HepG2 (cell line): Measurements from ENCODE around the gene THADA. TPM values are rescaled to one million over a fixed set of nuclear protein-coding genes. Genes with fewer than 3 reads are reported as not detected.

ENCODE experiments used
- AHR ChIP-seq: IDR thresholded peaks from 2 replicates; pipeline ENCODE4 v1.6.1; 2018; ENCODE audit warnings: missing genetic modification reagents, missing compliant biosample characterization
- ARID2 ChIP-seq: sonication (generic); formaldehyde crosslinking; IDR thresholded peaks from 2 replicates; pipeline ENCODE4 v1.8.1; 2022; ENCODE audit warnings: mild to moderate bottlenecking, missing genetic modification reagents, borderline replicate concordance
- EED ChIP-seq: sonication (generic); formaldehyde crosslinking; IDR thresholded peaks from 2 replicates; pipeline ENCODE4 v1.5.0; 2020; ENCODE audit warnings: mild to moderate bottlenecking, missing genetic modification reagents
- GFI1 ChIP-seq: sonication (generic); formaldehyde crosslinking; IDR thresholded peaks from 2 replicates; pipeline ENCODE4 v1.5.0; 2020; ENCODE audit warnings: missing genetic modification reagents, mild to moderate bottlenecking, borderline replicate concordance
- HMG20A ChIP-seq: IDR thresholded peaks from 2 replicates; pipeline ENCODE4 v1.6.1; 2016; ENCODE audit warnings: borderline replicate concordance
- HOXA3 ChIP-seq: sonication (generic); formaldehyde crosslinking; IDR thresholded peaks from 2 replicates; pipeline ENCODE4 v1.5.0; 2020; ENCODE audit warnings: missing genetic modification reagents
- IRF2 ChIP-seq: IDR thresholded peaks from 2 replicates; pipeline ENCODE4 v1.6.1; 2018; ENCODE audit warnings: missing genetic modification reagents, missing compliant biosample characterization
- IRF9 ChIP-seq: sonication (generic); formaldehyde crosslinking; IDR thresholded peaks from 2 replicates; pipeline ENCODE4 v1.8.0; 2022; ENCODE audit warnings: missing genetic modification reagents, mild to moderate bottlenecking, borderline replicate concordance
- JARID2 ChIP-seq: sonication (generic); formaldehyde crosslinking; IDR thresholded peaks from 2 replicates; pipeline ENCODE4 v1.8.1; 2023; ENCODE audit warnings: missing genetic modification reagents, inconsistent platforms; ENCODE audit not compliant: insufficient replicate concordance
- KDM5B ChIP-seq: sonication (generic); formaldehyde crosslinking; IDR thresholded peaks from 2 replicates; pipeline ENCODE4 v1.4.0; 2020; ENCODE audit warnings: missing genetic modification reagents, mild to moderate bottlenecking, borderline replicate concordance
- KLF9 ChIP-seq: IDR thresholded peaks from 2 replicates; pipeline ENCODE4 v1.6.1; 2016; ENCODE audit warnings: low read depth
- MTF2 ChIP-seq: sonication (generic); formaldehyde crosslinking; IDR thresholded peaks from 2 replicates; pipeline ENCODE4 v1.5.0; 2020; ENCODE audit warnings: missing genetic modification reagents, borderline replicate concordance
- NR2F6 ChIP-seq, 2 experiments: IDR thresholded peaks; 2 replicates each; pipeline ENCODE4 v1.6.1; 2016; ENCODE audit warnings: antibody characterized with exemption in 1 of 2, mild to moderate bottlenecking in 1 of 2
- ONECUT2 ChIP-seq: sonication (generic); formaldehyde crosslinking; IDR thresholded peaks from 2 replicates; pipeline ENCODE4 v1.4.0; 2020; ENCODE audit warnings: missing genetic modification reagents
- RELA ChIP-seq: sonication (generic); formaldehyde crosslinking; IDR thresholded peaks from 2 replicates; pipeline ENCODE4 v1.4.0; 2020; ENCODE audit warnings: missing genetic modification reagents
- SMAD3 ChIP-seq: sonication (generic); formaldehyde crosslinking; IDR thresholded peaks from 2 replicates; pipeline ENCODE4 v1.4.0; 2020; ENCODE audit warnings: missing genetic modification reagents
- SSRP1 ChIP-seq: IDR thresholded peaks from 2 replicates; pipeline ENCODE4 v1.6.1; 2016; ENCODE audit warnings: control low read depth
- ZFP82 ChIP-seq: sonication (generic); formaldehyde crosslinking; IDR thresholded peaks from 2 replicates; pipeline ENCODE4 v1.5.1; 2020; ENCODE audit warnings: mild to moderate bottlenecking, missing genetic modification reagents, borderline replicate concordance
- ZNF292 ChIP-seq: sonication (generic); formaldehyde crosslinking; IDR thresholded peaks from 2 replicates; pipeline ENCODE4 v1.8.1; 2022; ENCODE audit warnings: mild to moderate bottlenecking, low read depth, missing genetic modification reagents, borderline replicate concordance
- ZNF350 ChIP-seq: sonication (generic); formaldehyde crosslinking; IDR thresholded peaks from 2 replicates; pipeline ENCODE4 v1.4.0; 2020; ENCODE audit warnings: mild to moderate bottlenecking, low read depth, missing genetic modification reagents, borderline replicate concordance
- ZNF788 ChIP-seq: sonication (generic); formaldehyde crosslinking; IDR thresholded peaks from 2 replicates; pipeline ENCODE4 v1.5.0; 2020; ENCODE audit warnings: mild to moderate bottlenecking, missing genetic modification reagents, borderline replicate concordance
- ZNF839 ChIP-seq: sonication (generic); formaldehyde crosslinking; IDR thresholded peaks from 2 replicates; pipeline ENCODE4 v1.4.0; 2020; ENCODE audit warnings: missing genetic modification reagents, mild to moderate bottlenecking, borderline replicate concordance
- ZNF879 ChIP-seq: sonication (generic); formaldehyde crosslinking; IDR thresholded peaks from 2 replicates; pipeline ENCODE4 v1.8.1; 2023; ENCODE audit warnings: missing genetic modification reagents
- polyA plus RNA-seq, 8 experiments: library from polyadenylated mRNA; depleted of rRNA in 3 of 8; stranded (reverse) in 7 of 8; unstranded in 1 of 8; fragments of >200 nt; fragmentation: Illumina TruSeq in 4 of 8; extraction: Trizol in 4 of 8; gene quantifications; 2 replicates each; pipeline versions ENCODE4 v1.2.1 to v1.2.3, GENCODE V29; 2011 to 2016; ENCODE audit warnings: low read depth in 4 of 8, missing spikeins in 1 of 8, mixed read lengths in 1 of 8; ENCODE audit not compliant: insufficient read depth in 1 of 8
- total RNA-seq, 5 experiments: library from RNA; depleted of rRNA; stranded (reverse); fragments of >200 nt; fragmentation: Illumina TruSeq; extraction: Trizol; gene quantifications; 2 replicates each; pipeline ENCODE4 v1.2.3, GENCODE V29; 2016; ENCODE audit warnings: low read depth in 1 of 5
- TF ChIP-seq, protein P1 (sequence below): sonication (generic); formaldehyde crosslinking; IDR thresholded peaks from 2 replicates; pipeline ENCODE4 v1.4.0; 2020; ENCODE audit warnings: missing genetic modification reagents
- TF ChIP-seq, protein P2 (sequence below): IDR thresholded peaks from 2 replicates; pipeline ENCODE4 v1.6.1; 2016; ENCODE audit warnings: missing biosample characterization, missing genetic modification reagents, low read depth

The THADA gene
- total and polyA plus RNA-seq, 2 of the 13 experiments (the other 11 are each of a cell fraction or from before 2014, with no cell fraction given), result 12.7 to 21.7 TPM

- TF ChIP-seq ZFP82 (0 out of 2 replicates have a peak, but pooled peaks have one; percentile 60), GFI1 (CRISPR knock-in tag) (peak; percentile 84), NR2F6 (IDR thresholded peaks at IDR 0.05) (peak; percentile 83), NR2F6 (CRISPR knock-in tag; IDR thresholded peaks at IDR 0.05) (peak; percentile 83), EED (CRISPR knock-in tag) (no peak), ZNF788 (0 out of 2 replicates have a peak, but pooled peaks have one; percentile 32), ARID2 (CRISPR knock-in tag) (no peak), MTF2 (CRISPR knock-in tag) (no peak), KLF9 (CRISPR knock-in tag) (no peak), AHR (CRISPR knock-in tag) (no peak), ZNF292 (CRISPR knock-in tag) (no peak), KDM5B (0 out of 2 replicates have a peak, but pooled peaks have one; percentile 12), RELA (no peak), IRF9 (CRISPR knock-in tag) (no peak), SSRP1 (no peak), ZNF879 (CRISPR knock-in tag) (no peak), ZNF839 (CRISPR knock-in tag) (no peak), JARID2 (CRISPR knock-in tag) (no peak), HMG20A (CRISPR knock-in tag) (no peak), SMAD3 (CRISPR knock-in tag) (peak; percentile 35; the same call in 1 of the 2 replicates), IRF2 (no peak), ZNF350 (no peak), HOXA3 (CRISPR knock-in tag) (peak; percentile 33; the same call in 1 of the 2 replicates), ONECUT2 (no peak)
- TF ChIP-seq, protein P1, sequence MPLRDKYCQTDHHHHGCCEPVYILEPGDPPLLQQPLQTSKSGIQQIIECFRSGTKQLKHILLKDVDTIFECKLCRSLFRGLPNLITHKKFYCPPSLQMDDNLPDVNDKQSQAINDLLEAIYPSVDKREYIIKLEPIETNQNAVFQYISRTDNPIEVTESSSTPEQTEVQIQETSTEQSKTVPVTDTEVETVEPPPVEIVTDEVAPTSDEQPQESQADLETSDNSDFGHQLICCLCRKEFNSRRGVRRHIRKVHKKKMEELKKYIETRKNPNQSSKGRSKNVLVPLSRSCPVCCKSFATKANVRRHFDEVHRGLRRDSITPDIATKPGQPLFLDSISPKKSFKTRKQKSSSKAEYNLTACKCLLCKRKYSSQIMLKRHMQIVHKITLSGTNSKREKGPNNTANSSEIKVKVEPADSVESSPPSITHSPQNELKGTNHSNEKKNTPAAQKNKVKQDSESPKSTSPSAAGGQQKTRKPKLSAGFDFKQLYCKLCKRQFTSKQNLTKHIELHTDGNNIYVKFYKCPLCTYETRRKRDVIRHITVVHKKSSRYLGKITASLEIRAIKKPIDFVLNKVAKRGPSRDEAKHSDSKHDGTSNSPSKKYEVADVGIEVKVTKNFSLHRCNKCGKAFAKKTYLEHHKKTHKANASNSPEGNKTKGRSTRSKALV, result no peak
- TF ChIP-seq, protein P2, sequence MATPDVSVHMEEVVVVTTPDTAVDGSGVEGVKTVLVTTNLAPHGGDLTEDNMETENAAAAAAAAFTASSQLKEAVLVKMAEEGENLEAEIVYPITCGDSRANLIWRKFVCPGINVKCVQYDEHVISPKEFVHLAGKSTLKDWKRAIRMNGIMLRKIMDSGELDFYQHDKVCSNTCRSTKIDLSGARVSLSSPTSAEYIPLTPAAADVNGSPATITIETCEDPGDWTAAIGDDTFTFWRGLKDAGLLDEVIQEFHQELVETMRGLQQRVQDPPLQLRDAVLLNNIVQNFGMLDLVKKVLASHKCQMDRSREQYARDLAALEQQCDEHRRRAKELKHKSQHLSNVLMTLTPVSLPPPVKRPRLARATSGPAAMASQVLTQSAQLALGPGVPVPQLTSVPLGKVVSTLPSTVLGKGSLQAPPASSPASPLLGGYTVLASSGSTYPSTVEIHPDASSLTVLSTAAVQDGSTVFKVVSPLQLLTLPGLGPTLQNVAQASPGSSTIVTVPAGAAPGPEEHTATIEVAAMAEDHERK (CRISPR knock-in tag), result no peak
Observed at GRCh38 chr2:43611987-43612894, 16.4 kb upstream of the THADA start (continued).
